Lung (tissue), 12 donors: ENCODE measurements around the gene NBEAL2. TPM values are rescaled to one million over a fixed set of nuclear protein-coding genes. Genes with fewer than 3 reads are reported as not detected.

Source experiments
- ATAC-seq: fragments of 200-7000 bp; cut with Tn5 transposase; one replicate; pipeline ENCODE4 v1.9.1; 2020; ENCODE audit warnings: moderate number of reproducible peaks; ENCODE audit not compliant: insufficient read depth, low FRiP score
- DNase-seq, 3 donors: peaks; one replicate each; pipeline ENCODE4 v3.0.0-alpha.2; 2013 to 2017
- H3K27ac ChIP-seq, 2 donors: one replicate each; pipeline ENCODE4 v1.5.1; 2013; ENCODE audit warnings: mild to moderate bottlenecking in 2 of 2, moderate library complexity in 2 of 2, control low read depth in 1 of 2, inconsistent platforms in 1 of 2, low read depth in 1 of 2, low read length in 1 of 2
- H3K27me3 ChIP-seq, 3 donors: one replicate each; pipeline ENCODE4 v1.5.1; 2013; ENCODE audit warnings: low read length in 2 of 3; ENCODE audit not compliant: control insufficient read depth in 3 of 3, insufficient read depth in 3 of 3
- H3K36me3 ChIP-seq, 4 donors: one replicate each; pipeline ENCODE4 v1.5.1; 2013; ENCODE audit warnings: low read length in 4 of 4, mild to moderate bottlenecking in 1 of 4, moderate library complexity in 1 of 4; ENCODE audit not compliant: control insufficient read depth in 4 of 4, insufficient read depth in 4 of 4
- H3K4me1 ChIP-seq, 5 donors: one replicate each; pipeline ENCODE4 v1.5.1; 2013; ENCODE audit warnings: low read length in 5 of 5, mild to moderate bottlenecking in 2 of 5, moderate library complexity in 1 of 5; ENCODE audit not compliant: control insufficient read depth in 5 of 5, insufficient read depth in 5 of 5
- H3K4me3 ChIP-seq: one replicate; pipeline ENCODE4 v1.5.1; 2013; ENCODE audit warnings: mild to moderate bottlenecking, control low read depth, moderate library complexity
- H3K9ac ChIP-seq, 2 donors: one replicate each; pipeline ENCODE4 v1.5.1; 2013; ENCODE audit warnings: low read length in 2 of 2, control low read depth in 1 of 2; ENCODE audit not compliant: insufficient read depth in 1 of 2
- H3K9me3 ChIP-seq, 4 donors: one replicate each; pipeline ENCODE4 v1.5.1; 2013; ENCODE audit warnings: low read length in 3 of 4, mild to moderate bottlenecking in 1 of 4, moderate library complexity in 1 of 4; ENCODE audit not compliant: control insufficient read depth in 4 of 4, insufficient read depth in 3 of 4
- CTCF ChIP-seq: IDR thresholded peaks from 2 replicates; pipeline ENCODE4 v1.5.1; 2012; ENCODE audit warnings: mild to moderate bottlenecking; ENCODE audit errors: control extremely low read depth, extremely low read depth
- WGBS, 2 donors: extraction: QIAGEN DNeasy Blood & Tissue Kit; methylation state at CpG; one replicate each; pipeline ENCODE4 v1.1.7; 2013; 5-methylcytosine and 5-hydroxymethylcytosine counted together
- polyA plus RNA-seq, 2 donors: library from polyadenylated mRNA; stranded (reverse); fragments of 200-250 nt; gene quantifications; one replicate each; pipeline ENCODE4 v1.2.1, GENCODE V29; 2013
- total RNA-seq, 2 donors: library from RNA; depleted of rRNA in 1 of 2; stranded (reverse); fragments of >200 nt in 1 of 2; gene quantifications; one replicate each; pipeline ENCODE4 v1.2.1, GENCODE V29; 2014 to 2021
- donor health status: control.
- donor health status: control.
- donor health status: Bipolar disorder and iron deficiency.
- donor health status: healthy.
- donor health status: DM: yes; HTN: yes; CAD: no.

Gene NBEAL2
- total and polyA plus RNA-seq, 4 donors, result 64.4 to 191 (median 136) TPM

GRCh38 chr3:46998852-46999515 is 19.5 kb downstream of the NBEAL2 start:
- 80 to 86% methylated on average over 22 of the region's 22 CpGs for WGBS, 2 donors
- Histone ChIP-seq H3K4me3 (no peak overlapping the region), H3K27ac (no peak overlapping the region), H3K4me1 (peaks cover 0 to 7% (median 0%) of the 10 kb centered on the region in 5 donors), H3K9ac (no peak overlapping the region), H3K36me3 (peaks cover 0 to 83% (median 3%) of the 10 kb centered on the region in 4 donors), H3K9me3 (no peaks in the 10 kb centered on the region), H3K27me3 (no peaks in the 10 kb centered on the region)
- DNase-seq, result no peak
- no peak for ATAC-seq
- TF ChIP-seq CTCF, result no peak

GRCh38 chr3:46999516-47000197 is 20.2 kb downstream of the NBEAL2 start:
- Histone ChIP-seq H3K27ac (no peak overlapping the region), H3K4me1 (peaks cover 0 to 7% (median 0%) of the 10 kb centered on the region in 5 donors), H3K4me3 (no peak overlapping the region), H3K27me3 (no peaks in the 10 kb centered on the region), H3K9me3 (no peaks in the 10 kb centered on the region), H3K36me3 (peaks cover 0 to 83% (median 3%) of the 10 kb centered on the region in 4 donors), H3K9ac (no peak overlapping the region)
- DNase-seq, result no peak
- no peak for ATAC-seq
- WGBS, 2 donors, result 94 to 99% methylated on average over 14 of the region's 14 CpGs
- no peak for TF ChIP-seq CTCF

- peaks cover 0 to 83% (median 3%) of the 10 kb centered on the region in 4 donors for H3K36me3 ChIP-seq
Measured at GRCh38 chr3:47000198-47000815, 20.8 kb downstream of the NBEAL2 start.

More at GRCh38 chr3:47000198-47000815, 20.8 kb downstream of the NBEAL2 start:
- DNase-seq (no peak), ATAC-seq (no peak)
- Histone ChIP-seq H3K9me3 (no peaks in the 10 kb centered on the region), H3K4me1 (peaks cover 0 to 7% (median 0%) of the 10 kb centered on the region in 5 donors), H3K4me3 (no peak overlapping the region), H3K27ac (no peak overlapping the region), H3K9ac (no peak overlapping the region), H3K27me3 (no peaks in the 10 kb centered on the region)
- WGBS, 2 donors, result 96 to 99% methylated on average over 10 of the region's 10 CpGs
- TF ChIP-seq CTCF, result no peak
